Measurements from ENCODE around the gene PSD2.

The PSD2 gene

DNA sequence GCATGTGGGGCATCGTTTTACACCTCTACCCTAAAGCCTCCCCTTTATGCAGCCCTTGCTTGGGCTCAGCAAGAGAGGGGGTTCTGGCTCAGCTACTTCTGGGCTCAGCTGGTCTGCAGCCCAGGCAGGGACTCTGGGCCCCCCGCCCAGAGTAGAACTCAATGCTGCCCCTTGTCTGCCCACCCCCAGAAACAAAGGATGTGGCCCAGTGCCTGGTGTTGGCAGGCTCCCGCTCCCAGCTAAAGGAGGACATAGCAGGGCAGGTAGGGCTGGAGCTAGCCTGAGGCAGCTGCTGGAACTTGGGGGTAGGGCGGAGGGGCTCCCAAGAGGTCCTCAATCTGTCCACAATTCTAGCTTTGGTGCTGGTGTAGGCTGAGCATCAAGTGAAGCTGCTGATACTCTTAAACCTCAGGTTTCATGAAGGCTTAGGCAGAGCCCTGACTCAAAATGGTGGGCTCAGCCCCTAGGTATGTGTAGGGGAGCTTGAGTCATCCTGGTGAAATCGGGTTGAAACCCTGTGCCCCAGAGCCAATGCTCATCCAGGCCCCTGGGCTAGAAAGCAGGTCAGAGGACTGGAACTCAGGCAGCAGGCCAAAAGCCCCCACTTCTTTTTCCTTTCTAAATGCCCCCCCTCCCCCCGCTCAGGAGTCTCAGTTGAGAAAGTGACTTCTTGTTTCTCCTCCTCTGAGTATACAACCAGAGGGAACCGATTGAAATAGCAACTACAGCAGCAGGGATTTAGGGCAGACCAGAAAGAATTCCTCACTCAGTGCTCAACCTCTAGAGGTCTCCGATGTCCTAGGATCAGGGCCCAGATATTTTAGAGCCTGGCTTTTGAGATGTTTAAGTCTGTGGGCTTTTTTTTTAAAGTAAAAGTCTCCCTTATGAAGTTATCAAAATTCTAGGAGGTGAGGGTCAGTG is 11.4 kb downstream of the PSD2 start:
- in situ Hi-C loops (cut with HindIII; ENCODE audit: low pct_ligation_motif_present, low pct_unique_long_range_greater_than_20kb, low sequenced_read_pairs): no loop called here
- no peak for DNase-seq

DNA sequence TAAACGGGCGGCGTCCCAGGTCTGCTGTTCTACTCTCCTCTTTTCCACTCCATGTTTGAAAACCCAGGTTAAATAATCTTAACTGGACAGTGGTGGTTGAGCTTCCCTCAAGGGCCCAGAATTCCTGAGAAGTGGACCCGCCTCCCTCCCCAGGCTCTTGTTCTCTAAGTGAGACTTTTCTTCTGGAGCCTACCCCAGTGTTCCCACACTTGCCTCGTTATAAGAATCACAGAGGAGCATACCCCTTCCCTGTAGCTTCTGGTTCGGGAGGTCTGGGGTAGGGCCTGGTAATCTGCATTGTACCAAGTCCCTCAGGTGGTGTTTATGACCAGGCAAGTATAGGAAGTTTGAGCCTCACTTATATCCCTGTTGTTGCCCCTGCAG is 12.0 kb downstream of the PSD2 start:
- DNase-seq: no peak
- in situ Hi-C loops (cut with HindIII; ENCODE audit: low pct_ligation_motif_present, low pct_unique_long_range_greater_than_20kb, low sequenced_read_pairs): no loop called here

DNA sequence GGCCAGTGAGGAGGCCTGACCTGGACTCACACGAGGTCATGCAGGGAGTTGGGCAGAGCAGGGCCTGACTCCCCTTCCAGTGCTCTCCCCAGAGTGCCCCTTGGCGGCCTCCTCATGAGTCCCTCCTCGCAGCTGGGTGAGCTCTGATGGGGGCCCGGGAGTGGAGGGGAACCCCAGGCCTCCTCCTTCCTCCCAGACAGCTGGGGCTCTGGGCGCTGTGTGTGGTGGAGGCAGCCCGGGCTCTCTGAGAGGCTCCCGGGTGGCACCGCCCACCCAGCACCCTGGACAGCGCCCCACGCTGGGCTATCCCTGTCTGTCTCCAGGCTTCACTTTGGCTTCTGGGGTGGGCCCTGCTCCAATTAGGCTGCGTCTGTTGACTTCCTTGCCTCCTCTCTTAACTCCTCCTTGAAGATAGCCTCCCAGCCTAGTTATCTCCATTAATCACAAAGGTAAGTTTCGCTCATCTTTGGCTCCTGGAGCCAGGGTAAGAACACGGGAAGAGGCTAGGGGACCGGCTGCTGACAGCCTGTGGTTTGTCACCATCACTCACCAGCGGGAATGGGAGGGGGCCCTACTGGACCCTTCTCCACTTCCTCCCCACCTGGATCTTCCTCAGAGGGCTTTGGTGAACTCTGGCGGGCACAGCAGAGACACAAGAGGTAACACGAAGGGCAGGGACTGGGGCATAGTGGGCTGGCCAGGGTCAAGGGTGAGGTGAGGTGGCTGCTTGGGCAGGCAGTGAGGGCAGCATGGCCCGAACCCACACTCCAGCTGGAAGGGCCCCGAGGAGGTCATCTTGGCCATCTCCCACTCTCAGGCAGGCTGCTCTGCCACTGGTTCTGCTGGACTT is 13.1 kb downstream of the PSD2 start:
- in situ Hi-C loops (cut with HindIII; ENCODE audit: low pct_ligation_motif_present, low pct_unique_long_range_greater_than_20kb, low sequenced_read_pairs): no loop called here
- DNase-seq: peak; percentile 45

DNA sequence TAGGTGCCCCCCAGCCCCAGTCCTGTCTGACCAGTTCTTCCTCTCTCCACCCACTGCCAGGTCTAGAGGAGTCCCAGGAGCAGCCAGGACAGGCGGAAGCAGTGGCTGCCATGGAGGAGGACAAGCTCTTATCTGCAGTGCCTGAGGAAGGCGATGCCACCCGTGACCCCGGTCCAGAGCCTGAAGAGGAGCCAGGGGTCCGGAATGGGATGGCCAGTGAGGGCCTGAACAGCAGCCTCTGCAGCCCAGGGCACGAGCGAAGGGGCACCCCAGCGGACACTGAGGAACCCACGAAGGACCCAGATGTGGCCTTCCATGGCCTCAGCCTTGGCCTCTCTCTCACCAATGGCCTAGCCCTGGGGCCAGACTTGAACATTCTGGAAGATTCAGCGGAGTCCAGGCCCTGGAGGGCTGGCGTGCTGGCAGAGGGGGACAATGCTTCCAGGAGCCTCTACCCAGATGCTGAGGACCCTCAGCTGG is 13.8 kb downstream of the PSD2 start:
- DNase-seq: no peak
- in situ Hi-C loops (cut with HindIII; ENCODE audit: low pct_ligation_motif_present, low pct_unique_long_range_greater_than_20kb, low sequenced_read_pairs): no loop called here

DNA sequence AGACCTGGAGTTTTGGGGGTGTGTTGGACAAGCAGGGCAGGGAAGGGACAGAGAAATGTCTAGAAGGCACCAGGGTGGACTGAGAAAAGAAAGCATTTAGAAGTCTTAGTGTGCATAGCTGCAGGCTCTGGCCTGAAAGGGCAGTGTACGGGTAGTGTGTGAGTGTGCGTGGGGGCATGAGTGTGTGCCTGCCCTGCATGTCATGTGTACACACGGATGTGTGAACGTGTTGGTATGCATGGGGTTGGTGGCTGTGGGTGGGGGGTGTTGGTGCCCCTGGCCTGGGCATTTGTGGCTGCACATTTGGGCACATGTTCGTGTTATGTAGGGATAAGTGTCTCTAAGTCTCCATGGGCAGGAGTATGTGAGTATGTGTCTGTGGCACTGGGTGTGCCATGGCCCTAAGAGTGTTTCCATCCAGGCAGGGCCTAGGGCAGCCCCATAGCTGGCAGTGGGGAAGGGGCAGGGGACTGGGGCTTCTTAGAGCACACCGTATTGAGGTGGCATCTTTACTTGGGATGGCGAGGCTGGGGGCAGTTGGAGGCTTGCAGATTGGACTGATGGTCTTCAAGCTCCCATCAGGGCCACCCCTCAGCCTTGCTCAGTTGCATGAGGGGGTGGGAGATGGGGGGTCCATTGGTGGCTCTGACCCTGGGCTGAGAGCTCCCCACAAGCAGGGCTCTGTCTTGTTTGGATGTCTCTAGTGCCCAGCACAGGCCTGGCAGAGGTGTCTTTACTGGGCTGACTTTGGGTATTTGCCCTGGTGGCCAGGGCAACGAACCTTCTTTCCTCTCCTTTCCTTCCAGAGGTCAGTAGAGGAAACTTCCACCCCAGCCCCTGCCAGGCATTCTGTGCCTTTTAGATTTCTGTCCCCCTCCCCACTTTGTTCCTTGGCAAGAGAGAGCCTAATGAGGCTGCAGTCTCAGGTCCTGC is 15.0 kb downstream of the PSD2 start:
- DNase-seq: no peak
- in situ Hi-C loops (cut with HindIII; ENCODE audit: low pct_ligation_motif_present, low pct_unique_long_range_greater_than_20kb, low sequenced_read_pairs): no loop called here

DNA sequence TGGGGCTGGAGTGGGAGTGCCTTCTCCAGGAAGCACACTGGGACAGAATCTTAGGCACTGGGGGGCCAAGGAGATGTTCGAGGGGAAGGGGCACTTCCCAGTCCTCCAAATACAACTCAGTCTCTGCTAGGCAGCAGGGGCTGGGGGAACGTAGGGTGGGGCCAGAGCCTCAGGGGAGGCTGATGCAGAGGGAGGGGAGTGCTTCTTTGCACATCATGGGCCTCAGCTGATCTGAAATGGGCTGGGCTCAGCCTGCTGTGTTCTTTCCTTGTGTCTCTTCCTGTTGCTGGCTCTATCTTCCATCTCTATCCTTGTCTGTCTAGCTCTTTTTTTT is 15.6 kb downstream of the PSD2 start:
- DNase-seq: no peak
- in situ Hi-C loops (cut with HindIII; ENCODE audit: low pct_ligation_motif_present, low pct_unique_long_range_greater_than_20kb, low sequenced_read_pairs): no loop called here

DNA sequence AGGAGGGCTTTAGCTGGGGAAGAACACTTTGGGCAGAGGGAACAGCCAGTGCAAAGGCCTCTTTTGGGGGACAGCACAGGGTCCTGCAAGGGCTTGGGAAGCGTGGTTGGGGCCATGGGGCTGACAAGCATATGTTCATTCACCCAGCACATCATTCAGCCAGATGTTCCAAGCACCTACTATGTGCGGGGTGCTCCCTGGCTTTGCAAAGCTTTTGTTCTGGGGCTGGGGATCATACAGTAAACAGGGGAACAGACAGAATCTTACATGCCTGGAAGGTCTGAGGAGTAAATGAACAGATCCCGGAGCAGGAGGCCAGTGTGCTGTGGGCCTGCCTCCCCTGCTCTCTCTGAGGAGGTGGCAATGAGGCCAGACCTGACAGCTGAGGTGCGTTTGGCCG is 16.7 kb downstream of the PSD2 start:
- no peak for DNase-seq
- in situ Hi-C loops (cut with HindIII; ENCODE audit: low pct_ligation_motif_present, low pct_unique_long_range_greater_than_20kb, low sequenced_read_pairs): no loop called here

DNA sequence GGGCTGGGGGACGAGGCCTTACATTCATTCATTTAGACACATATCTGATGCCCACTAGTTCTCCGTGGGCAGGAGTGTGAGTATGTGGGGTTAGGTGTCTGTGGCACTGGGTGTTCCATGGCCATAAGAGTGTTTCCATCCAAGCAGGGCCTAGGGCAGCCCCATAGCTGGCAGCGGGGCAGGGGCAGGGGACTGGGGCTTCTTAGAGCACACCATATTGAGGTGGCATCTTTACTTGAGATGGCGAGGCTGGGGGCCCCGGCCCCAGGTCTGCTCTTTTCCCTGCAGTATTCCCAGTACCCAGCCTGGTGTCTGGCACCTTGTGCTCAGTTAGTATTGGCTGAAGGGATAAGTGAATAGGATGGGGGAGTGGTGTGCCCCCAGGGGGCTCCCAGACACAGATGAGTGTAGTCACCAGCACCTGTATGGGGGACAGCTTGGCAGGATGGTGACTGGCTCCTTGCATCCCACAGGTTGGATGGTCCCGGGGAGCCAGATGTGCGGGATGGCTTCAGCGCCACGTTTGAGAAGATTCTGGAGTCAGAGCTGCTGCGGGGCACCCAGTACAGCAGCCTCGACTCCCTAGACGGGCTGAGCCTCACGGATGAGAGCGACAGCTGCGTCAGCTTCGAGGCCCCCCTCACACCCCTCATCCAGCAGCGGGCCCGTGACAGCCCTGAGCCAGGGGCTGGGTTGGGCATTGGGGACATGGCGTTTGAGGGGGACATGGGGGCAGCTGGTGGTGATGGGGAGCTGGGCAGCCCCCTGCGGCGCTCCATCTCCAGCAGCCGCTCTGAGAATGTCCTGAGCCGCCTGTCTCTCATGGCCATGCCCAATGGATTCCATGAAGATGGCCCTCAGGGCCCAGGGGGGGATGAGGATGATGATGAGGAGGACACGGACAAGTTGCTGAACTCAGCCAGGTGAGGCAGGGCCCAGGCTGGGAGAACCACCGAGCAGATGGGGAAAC is 17.5 kb downstream of the PSD2 start:
- in situ Hi-C loops (cut with HindIII; ENCODE audit: low pct_ligation_motif_present, low pct_unique_long_range_greater_than_20kb, low sequenced_read_pairs): no loop called here
- no peak for DNase-seq

DNA sequence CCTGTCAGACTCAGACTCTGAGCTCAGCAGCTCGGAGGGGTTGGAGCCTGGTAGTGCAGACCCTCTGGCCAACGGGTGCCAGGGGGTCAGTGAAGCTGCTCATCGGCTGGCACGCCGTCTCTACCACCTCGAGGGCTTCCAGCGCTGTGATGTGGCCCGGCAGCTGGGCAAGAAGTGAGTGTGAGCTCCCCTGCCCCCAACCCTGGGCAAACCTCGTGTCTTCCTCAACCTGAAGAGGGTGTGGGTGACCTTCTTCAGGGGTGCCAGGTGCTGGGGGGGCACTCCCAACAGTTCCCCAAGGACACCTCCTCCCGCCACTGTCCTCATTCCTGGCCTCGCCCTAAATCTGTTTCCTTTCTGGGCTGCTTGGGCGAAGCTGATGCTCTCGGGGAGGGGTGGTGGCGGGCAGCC is 18.6 kb downstream of the PSD2 start:
- DNase-seq: no peak
- in situ Hi-C loops (cut with HindIII; ENCODE audit: low pct_ligation_motif_present, low pct_unique_long_range_greater_than_20kb, low sequenced_read_pairs): no loop called here

DNA sequence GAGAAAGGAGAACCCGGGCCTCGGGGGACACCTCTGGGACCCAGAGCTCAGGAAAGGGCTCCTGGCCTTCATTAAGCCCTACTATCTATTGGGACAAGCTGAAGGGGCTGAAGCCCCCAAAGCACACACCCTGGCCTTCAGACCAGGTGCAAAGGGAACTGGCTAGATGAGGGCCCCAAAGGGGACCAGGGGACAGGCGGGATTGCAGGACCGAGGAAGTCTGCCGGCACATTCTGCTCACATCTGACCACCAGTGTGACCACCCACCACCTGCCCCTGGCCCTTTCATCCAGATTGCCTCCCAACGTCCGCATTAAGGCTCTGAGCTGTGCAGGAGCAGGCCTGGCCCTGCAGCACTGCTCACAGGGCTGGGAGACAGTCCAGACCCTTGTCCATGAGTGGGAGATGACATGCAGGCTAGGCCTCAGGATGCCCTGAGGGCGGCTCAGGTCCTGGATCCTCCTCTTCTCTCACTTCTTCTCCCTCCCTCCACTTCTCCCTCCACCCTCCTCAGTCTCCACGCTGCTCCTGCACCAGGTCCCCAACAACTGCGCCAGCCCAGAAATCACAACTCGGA is 19.2 kb downstream of the PSD2 start:
- in situ Hi-C loops (cut with HindIII; ENCODE audit: low pct_ligation_motif_present, low pct_unique_long_range_greater_than_20kb, low sequenced_read_pairs): no loop called here
- no peak for DNase-seq

DNA sequence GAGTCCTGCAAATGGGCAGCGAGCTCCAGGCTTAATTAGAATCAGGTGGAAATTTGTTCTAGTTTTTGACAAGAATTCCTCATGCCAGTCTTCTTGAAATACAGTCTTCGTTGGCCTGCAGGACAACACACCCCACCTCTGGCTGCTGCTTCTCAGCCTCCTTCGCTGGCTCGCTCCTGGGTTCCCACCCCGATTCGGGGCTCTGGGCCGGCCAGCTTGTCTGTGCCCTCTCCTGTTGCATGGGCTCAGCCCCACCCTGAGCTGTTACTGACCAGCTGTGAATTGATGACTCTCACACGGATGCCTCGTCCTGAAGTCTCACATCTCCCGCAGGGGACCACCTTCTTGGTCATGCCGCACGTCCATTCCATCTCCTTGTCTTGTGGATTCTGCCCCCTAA is 21.0 kb downstream of the PSD2 start:
- in situ Hi-C loops (cut with HindIII; ENCODE audit: low pct_ligation_motif_present, low pct_unique_long_range_greater_than_20kb, low sequenced_read_pairs): no loop called here

DNA sequence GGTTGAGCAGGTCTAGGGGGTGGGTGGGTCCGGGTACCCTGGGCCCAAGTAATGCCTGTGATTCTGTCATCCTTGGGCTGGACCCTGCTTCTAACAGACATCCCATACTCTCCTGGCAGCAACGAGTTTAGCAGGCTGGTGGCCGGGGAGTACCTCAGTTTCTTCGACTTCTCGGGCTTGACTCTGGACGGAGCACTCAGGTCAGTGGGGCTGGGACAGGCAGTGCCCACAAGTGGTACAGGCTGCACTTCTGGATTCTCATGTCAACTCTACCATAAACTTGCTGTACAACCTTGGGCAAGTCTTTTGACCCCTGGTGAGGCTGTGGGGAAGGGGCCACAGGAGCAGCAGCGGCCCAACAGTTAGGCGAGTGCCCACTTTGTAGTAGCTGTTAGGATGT is 21.8 kb downstream of the PSD2 start:
- in situ Hi-C loops (cut with HindIII; ENCODE audit: low pct_ligation_motif_present, low pct_unique_long_range_greater_than_20kb, low sequenced_read_pairs): no loop called here
- no peak for DNase-seq

More for the DNA sequence above, 21.0 kb downstream of the PSD2 start:
- no peak for DNase-seq

DNA sequence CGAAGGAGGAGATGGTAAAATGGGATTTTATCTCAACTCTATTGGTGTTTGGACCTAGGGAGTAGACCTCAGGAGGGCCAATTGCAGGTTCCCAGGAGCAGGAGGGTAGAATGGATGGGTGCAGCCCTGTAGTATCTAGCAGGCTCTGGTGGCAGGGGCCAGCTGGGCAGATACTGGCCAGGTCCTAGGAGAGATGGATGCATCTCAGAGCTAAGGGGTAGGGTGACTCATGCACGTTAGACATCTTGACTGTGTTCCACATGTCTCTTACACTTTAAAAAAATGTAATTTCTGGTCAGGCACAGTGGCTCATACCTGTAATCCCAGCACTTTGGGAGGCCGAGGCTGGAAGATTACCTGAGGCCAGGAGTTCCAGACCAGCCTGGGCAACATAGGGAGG is 22.4 kb downstream of the PSD2 start:
- in situ Hi-C loops (cut with HindIII; ENCODE audit: low pct_ligation_motif_present, low pct_unique_long_range_greater_than_20kb, low sequenced_read_pairs): no loop called here
- DNase-seq: no peak

DNA sequence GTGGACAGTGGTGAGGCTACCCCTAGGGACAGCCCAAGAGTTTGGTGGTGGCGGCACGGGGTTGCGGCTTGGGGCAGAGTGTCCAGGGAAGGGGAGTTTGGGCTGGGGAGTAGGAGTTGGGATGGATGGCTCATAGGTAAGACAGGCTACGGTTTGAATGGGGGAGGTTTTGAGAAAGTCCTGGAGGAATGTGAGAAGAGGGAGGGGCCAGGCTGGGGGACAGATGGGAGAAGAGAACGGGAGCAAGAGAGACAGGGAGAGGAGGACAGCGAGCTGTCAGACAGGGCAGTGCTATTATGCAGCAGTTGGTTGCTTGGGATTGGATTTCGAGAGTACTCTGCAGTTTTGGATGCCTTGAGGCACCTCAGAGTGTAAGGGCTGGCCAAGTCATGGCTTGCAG is 24.5 kb downstream of the PSD2 start:
- in situ Hi-C loops (cut with HindIII; ENCODE audit: low pct_ligation_motif_present, low pct_unique_long_range_greater_than_20kb, low sequenced_read_pairs): no loop called here
- no peak for DNase-seq

DNA sequence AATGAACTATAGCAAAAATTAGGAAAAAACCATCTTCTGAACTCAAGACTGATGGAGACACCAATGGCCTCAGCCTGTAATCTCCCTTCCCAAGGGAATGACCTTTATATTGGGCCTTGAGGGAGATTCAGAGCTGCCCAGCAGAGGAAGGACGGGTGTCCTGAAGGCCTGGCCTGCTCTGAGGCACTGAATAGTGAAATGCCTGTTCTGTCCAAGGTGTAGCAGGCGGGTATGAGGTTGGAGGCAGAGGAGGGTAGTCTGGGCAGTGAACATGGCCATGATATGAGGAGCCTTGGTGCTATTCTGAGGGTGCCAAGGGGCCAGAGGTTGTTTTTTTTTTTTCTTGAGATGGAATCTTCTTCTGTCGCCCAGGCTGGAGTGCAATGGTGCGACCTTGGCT is 25.0 kb downstream of the PSD2 start:
- in situ Hi-C loops (cut with HindIII; ENCODE audit: low pct_ligation_motif_present, low pct_unique_long_range_greater_than_20kb, low sequenced_read_pairs): no loop called here
- no peak for DNase-seq

DNA sequence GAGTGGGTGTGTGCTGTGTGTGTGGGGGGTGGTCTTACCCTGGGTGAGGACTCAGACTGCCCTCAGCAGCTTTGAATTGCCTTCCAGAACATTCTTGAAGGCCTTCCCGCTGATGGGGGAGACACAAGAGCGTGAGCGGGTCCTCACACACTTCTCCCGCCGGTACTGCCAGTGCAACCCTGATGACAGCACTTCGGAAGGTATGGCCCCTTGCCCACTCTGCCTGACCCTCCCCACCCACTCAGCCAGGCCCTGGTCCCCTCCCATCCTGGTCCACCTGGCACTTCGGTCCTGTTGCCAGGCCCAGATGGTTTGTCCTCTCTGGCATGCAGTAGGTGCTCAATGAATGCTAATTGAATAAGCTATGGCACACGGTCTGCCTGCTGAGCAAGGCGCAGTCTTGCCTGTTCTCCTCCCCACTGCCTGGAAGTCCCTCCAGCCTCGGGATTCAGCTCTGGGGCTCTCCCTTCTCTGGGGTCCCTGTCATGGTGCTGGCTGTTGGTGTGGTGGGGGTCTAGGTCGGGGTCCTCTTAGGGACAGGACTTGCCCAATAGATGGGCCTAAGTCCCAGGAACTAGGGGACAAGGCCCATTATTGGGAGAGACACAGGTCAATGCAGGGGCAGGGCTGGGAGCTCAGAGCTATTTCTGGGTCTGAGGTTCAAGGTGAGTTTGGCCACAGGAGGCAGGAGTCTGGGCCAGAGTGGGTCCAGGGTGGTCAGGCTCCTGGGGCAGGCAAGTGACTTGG is 26.4 kb downstream of the PSD2 start:
- DNase-seq: no peak
- in situ Hi-C loops (cut with HindIII; ENCODE audit: low pct_ligation_motif_present, low pct_unique_long_range_greater_than_20kb, low sequenced_read_pairs): no loop called here

Measured in ACHN (cell line).